ENCODE measurements around the gene SUSD3. TPM values are rescaled to one million over a fixed set of nuclear protein-coding genes. Genes with fewer than 3 reads are reported as not detected.

SUSD3 gene
- total RNA-seq, 3 donors from 2014 or later, result 1.3 to 52.4 (median 45.9) TPM

GRCh38 chr9:93131599-93132286 is 73.2 kb downstream of the SUSD3 start:
- H3K4me3 ChIP-seq, result peak overlapping the region; percentile 61 to 86 (median 84)
- peak overlapping the region; percentile 91 to 94 for H3K27ac ChIP-seq
- intact Hi-C loops (cut with DNase I; ENCODE audit: low total_unique reads), result loop anchor here (5.0 kb wide), 1 partner anchor 34 kb away; the partner anchor contains the start of gene CARD19
- no peaks in the 10 kb centered on the region for H3K36me3 ChIP-seq
- DNase-seq (ENCODE audit: low spot score in 2 of 2), result no peak
- H3K4me1 ChIP-seq, result peaks cover 31 to 41% of the 10 kb centered on the region in 2 donors
- H3K9me3 ChIP-seq, result no peaks in the 10 kb centered on the region
- H3K27me3 ChIP-seq, result no peaks in the 10 kb centered on the region
- TF ChIP-seq CTCF (IDR thresholded peaks at IDR 0.05) (no peak), POLR2AphosphoS5 (IDR thresholded peaks at IDR 0.05) (no peak), POLR2A (IDR thresholded peaks at IDR 0.05) (no peak)

GRCh38 chr9:93132287-93132927 is 73.9 kb downstream of the SUSD3 start:
- Histone ChIP-seq H3K4me3 (peak overlapping the region; percentile 61 to 86 (median 84)), H3K27ac (peak overlapping the region; percentile 91 to 94), H3K4me1 (peaks cover 26 to 35% of the 10 kb centered on the region in 2 donors), H3K27me3 (no peaks in the 10 kb centered on the region), H3K36me3 (no peaks in the 10 kb centered on the region), H3K9me3 (no peaks in the 10 kb centered on the region)
- TF ChIP-seq CTCF (IDR thresholded peaks at IDR 0.05), result no peak
- peak; percentile 30 for TF ChIP-seq POLR2A (IDR thresholded peaks at IDR 0.05)
- peak in 1 of 3 donors; percentile 23 for TF ChIP-seq POLR2AphosphoS5 (IDR thresholded peaks at IDR 0.05)
- DNase-seq (ENCODE audit: low spot score in 2 of 2), result peak; percentile 63 to 83
- intact Hi-C loops (cut with DNase I; ENCODE audit: low total_unique reads), result loop anchor here (5.0 kb wide), 1 partner anchor 35 kb away; the partner anchor contains the start of gene CARD19

GRCh38 chr9:93132946-93133680 is 74.6 kb downstream of the SUSD3 start:
- Histone ChIP-seq H3K9me3 (no peaks in the 10 kb centered on the region), H3K36me3 (no peaks in the 10 kb centered on the region), H3K4me3 (peak overlapping the region; percentile 61 to 86 (median 84)), H3K27me3 (no peaks in the 10 kb centered on the region), H3K27ac (peak overlapping the region; percentile 91 to 94), H3K4me1 (peaks cover 26 to 35% of the 10 kb centered on the region in 2 donors)
- DNase-seq (ENCODE audit: low spot score in 2 of 2), result peak in 1 of 2 donors; percentile 54
- intact Hi-C loops (cut with DNase I; ENCODE audit: low total_unique reads), result loop anchor here (5.0 kb wide), 1 partner anchor 36 kb away; the partner anchor contains the start of gene CARD19
- peak; percentile 11 for TF ChIP-seq POLR2A (IDR thresholded peaks at IDR 0.05)
- peak in 2 of 3 donors; percentile 45 to 52 for TF ChIP-seq POLR2AphosphoS5 (IDR thresholded peaks at IDR 0.05)
- no peak for TF ChIP-seq CTCF (IDR thresholded peaks at IDR 0.05)

GRCh38 chr9:93133681-93134014 is 75.1 kb downstream of the SUSD3 start:
- intact Hi-C loops (cut with DNase I; ENCODE audit: low total_unique reads), result loop anchor here (5.0 kb wide), 1 partner anchor 36 kb away; the partner anchor contains the start of gene CARD19
- DNase-seq (ENCODE audit: low spot score in 2 of 2), result no peak
- peak overlapping the region; percentile 61 to 86 (median 84) for H3K4me3 ChIP-seq
- H3K27ac ChIP-seq, result peak overlapping the region; percentile 91 to 94
- no peaks in the 10 kb centered on the region for H3K27me3 ChIP-seq
- no peaks in the 10 kb centered on the region for H3K9me3 ChIP-seq
- TF ChIP-seq POLR2AphosphoS5 (IDR thresholded peaks at IDR 0.05), result no peak
- TF ChIP-seq POLR2A (IDR thresholded peaks at IDR 0.05), result no peak
- no peak for TF ChIP-seq CTCF (IDR thresholded peaks at IDR 0.05)
- no peaks in the 10 kb centered on the region for H3K36me3 ChIP-seq
- peaks cover 26 to 35% of the 10 kb centered on the region in 2 donors for H3K4me1 ChIP-seq

Data from breast epithelium (tissue), 4 donors.